ENCODE measurements around the gene MSI2.

Gene MSI2

GRCh38 chr17:57271821-57272220 is 15.5 kb downstream of the MSI2 start:
- no peak for DNase-seq (ENCODE audit: low read depth)

- DNase-seq (ENCODE audit: low read depth): no peak
Measured at GRCh38 chr17:57273490-57273889, 17.2 kb downstream of the MSI2 start.

- DNase-seq (ENCODE audit: low read depth): no peak
Measured at GRCh38 chr17:57274162-57274561, 17.8 kb downstream of the MSI2 start.

GRCh38 chr17:57275071-57275764 is 18.9 kb downstream of the MSI2 start:
- DNase-seq (ENCODE audit: low read depth): no peak

GRCh38 chr17:57276621-57277020 is 20.3 kb downstream of the MSI2 start:
- DNase-seq (ENCODE audit: low read depth): no peak

GRCh38 chr17:57277923-57278604 is 21.7 kb downstream of the MSI2 start:
- no peak for DNase-seq (ENCODE audit: low read depth)

- DNase-seq (ENCODE audit: low read depth): no peak
Measured at GRCh38 chr17:57278740-57279387, 22.5 kb downstream of the MSI2 start.

- no peak for DNase-seq (ENCODE audit: low read depth)
Measured at GRCh38 chr17:57279432-57279831, 23.1 kb downstream of the MSI2 start.

GRCh38 chr17:57281887-57282286 is 25.6 kb downstream of the MSI2 start:
- no peak for DNase-seq (ENCODE audit: low read depth)

- no peak for DNase-seq (ENCODE audit: low read depth)
Measured at GRCh38 chr17:57282296-57282695, 26.0 kb downstream of the MSI2 start.

- no peak for DNase-seq (ENCODE audit: low read depth)
Measured at GRCh38 chr17:57283203-57283971, 27.1 kb downstream of the MSI2 start.

- DNase-seq (ENCODE audit: low read depth): no peak
Measured at GRCh38 chr17:57284583-57284982, 28.3 kb downstream of the MSI2 start.

GRCh38 chr17:57284984-57285646 is 28.8 kb downstream of the MSI2 start:
- DNase-seq (ENCODE audit: low read depth): no peak

- DNase-seq (ENCODE audit: low read depth): no peak
Measured at GRCh38 chr17:57285701-57286100, 29.4 kb downstream of the MSI2 start.

- no peak for DNase-seq (ENCODE audit: low read depth)
Measured at GRCh38 chr17:57286399-57287105, 30.2 kb downstream of the MSI2 start.

GRCh38 chr17:57288040-57288772 is 31.9 kb downstream of the MSI2 start:
- DNase-seq (ENCODE audit: low read depth): no peak

GRCh38 chr17:57288773-57289121 is 32.4 kb downstream of the MSI2 start:
- no peak for DNase-seq (ENCODE audit: low read depth)

- no peak for DNase-seq (ENCODE audit: low read depth)
Measured at GRCh38 chr17:57289130-57289529, 32.8 kb downstream of the MSI2 start.

GRCh38 chr17:57289613-57290012 is 33.3 kb downstream of the MSI2 start:
- DNase-seq (ENCODE audit: low read depth): no peak

GRCh38 chr17:57290981-57291380 is 34.7 kb downstream of the MSI2 start:
- DNase-seq (ENCODE audit: low read depth): no peak

- no peak for DNase-seq (ENCODE audit: low read depth)
Measured at GRCh38 chr17:57292091-57292490, 35.8 kb downstream of the MSI2 start.
